Measurements from ENCODE around the gene OSBPL3.

The OSBPL3 gene

GRCh38 chr7:24952464-24952863 lies 27.5 kb downstream of the OSBPL3 start:
- DNase-seq = no peak

GRCh38 chr7:24951441-24951980 lies 28.5 kb downstream of the OSBPL3 start:
- no peak for DNase-seq

- DNase-seq = no peak
These were observed 30.1 kb downstream of the OSBPL3 start for GRCh38 chr7:24949884-24950283.

- DNase-seq = no peak
These were observed 31.2 kb downstream of the OSBPL3 start for GRCh38 chr7:24948739-24949138.

- no peak for DNase-seq
These were observed 33.5 kb downstream of the OSBPL3 start for GRCh38 chr7:24946467-24946866.

- no peak for DNase-seq
These were observed 34.1 kb downstream of the OSBPL3 start for GRCh38 chr7:24945899-24946298.

- DNase-seq = no peak
These were observed 36.7 kb downstream of the OSBPL3 start for GRCh38 chr7:24943096-24943948.

GRCh38 chr7:24942226-24942625 lies 37.8 kb downstream of the OSBPL3 start:
- DNase-seq = no peak

GRCh38 chr7:24939416-24939815 lies 40.6 kb downstream of the OSBPL3 start:
- DNase-seq = no peak

GRCh38 chr7:24936121-24936824 lies 43.7 kb downstream of the OSBPL3 start:
- DNase-seq = no peak

GRCh38 chr7:24933298-24933697 lies 46.7 kb downstream of the OSBPL3 start:
- no peak for DNase-seq

- no peak for DNase-seq
These were observed 47.2 kb downstream of the OSBPL3 start for GRCh38 chr7:24932815-24933214.

- DNase-seq = no peak
These were observed 47.6 kb downstream of the OSBPL3 start for GRCh38 chr7:24932389-24932788.

GRCh38 chr7:24931844-24932243 lies 48.1 kb downstream of the OSBPL3 start:
- no peak for DNase-seq

- no peak for DNase-seq
These were observed 49.1 kb downstream of the OSBPL3 start for GRCh38 chr7:24930856-24931255.

- no peak for DNase-seq
These were observed 53.1 kb downstream of the OSBPL3 start for GRCh38 chr7:24926623-24927524.

- DNase-seq = no peak
These were observed 55.6 kb downstream of the OSBPL3 start for GRCh38 chr7:24924375-24924774.

GRCh38 chr7:24923172-24923865 lies 56.7 kb downstream of the OSBPL3 start:
- DNase-seq = no peak

GRCh38 chr7:24922099-24922773 lies 57.7 kb downstream of the OSBPL3 start:
- no peak for DNase-seq

GRCh38 chr7:24921362-24921679 lies 58.7 kb downstream of the OSBPL3 start:
- DNase-seq = no peak

GRCh38 chr7:24920451-24921361 lies 59.3 kb downstream of the OSBPL3 start:
- no peak for DNase-seq

Data from CD4-positive, alpha-beta T cell treated with Interleukin-15 for 1 hour (primary cell).